Thoracic aorta (tissue), 2 donors: ENCODE results near the gene NLRP3. TPM values are rescaled to one million over a fixed set of nuclear protein-coding genes. Genes with fewer than 3 reads are reported as not detected.
A peak's percentile ranks its signal among the peaks of the same experiment; 100 is the strongest.
"Not testable (repeated sequence)": the region's sequence is repeated elsewhere in the genome, so short reads cannot be mapped to it uniquely, and the experiment has no call there.

Experiments
- ATAC-seq: fragments of 150-250 bp; one replicate; pipeline ENCODE4 v1.8.0; 2017; ENCODE audit warnings: low read depth; ENCODE audit not compliant: insufficient number of reproducible peaks, low FRiP score
- DNase-seq: peaks from one replicate; pipeline ENCODE4 v3.0.0-alpha.2; 2020; ENCODE audit warnings: low spot score
- H3K27ac ChIP-seq, 2 donors: fragments of 200-600 bp; sonication (generic); 1 replicate in 1 of 2; 2 replicates in 1 of 2; pipeline ENCODE4 v1.5.1; 2016; ENCODE audit warnings: mild to moderate bottlenecking in 2 of 2, moderate library complexity in 2 of 2
- H3K27me3 ChIP-seq: fragments of 200-600 bp; sonication (generic); replicated peaks from 2 replicates; pipeline ENCODE4 v1.6.0; 2016; ENCODE audit warnings: mild to moderate bottlenecking; ENCODE audit not compliant: insufficient read depth
- H3K36me3 ChIP-seq: fragments of 200-600 bp; sonication (generic); one replicate; pipeline ENCODE4 v1.5.1; 2016
- H3K4me1 ChIP-seq, 2 donors: fragments of 200-600 bp; sonication (generic); 1 replicate in 1 of 2; 2 replicates in 1 of 2; pipeline versions ENCODE4 v1.5.1 to v1.6.0; 2016; ENCODE audit warnings: low read depth in 2 of 2, mild to moderate bottlenecking in 1 of 2; ENCODE audit not compliant: control insufficient read depth in 1 of 2
- H3K4me3 ChIP-seq: fragments of 200-600 bp; sonication (generic); 2 replicates; pipeline ENCODE4 v1.5.1; 2016; ENCODE audit warnings: mild to moderate bottlenecking
- H3K9me3 ChIP-seq: fragments of 200-600 bp; sonication (generic); 2 replicates; pipeline ENCODE4 v1.5.1; 2016
- CTCF ChIP-seq: fragments of 200-600 bp; sonication (generic); IDR thresholded peaks from one replicate; pipeline ENCODE4 v1.5.1; 2019; ENCODE audit warnings: antibody characterized with exemption
- total RNA-seq, 2 donors: library from RNA; depleted of rRNA; stranded (reverse); fragments of >200 nt; gene quantifications; one replicate each; pipeline versions ENCODE4 v1.1.0 to v1.2.3, GENCODE V29; 2016

Gene NLRP3
- total RNA-seq, 2 donors from 2014 or later = 5.1 to 8.9 TPM

- H3K4me3 ChIP-seq = no peak overlapping the region
- no peaks in the 10 kb centered on the region for H3K9me3 ChIP-seq
- no peaks in the 10 kb centered on the region for H3K27me3 ChIP-seq
- no peaks in the 10 kb centered on the region for H3K4me1 ChIP-seq
- no peak for ATAC-seq
- no peak for DNase-seq
- H3K36me3 ChIP-seq = no peaks in the 10 kb centered on the region
- TF ChIP-seq CTCF = no peak
- H3K27ac ChIP-seq = no peak overlapping the region
Observed at GRCh38 chr1:247475793-247476192, 59.8 kb downstream of the NLRP3 start.

GRCh38 chr1:247476328-247477058 lies 60.5 kb downstream of the NLRP3 start:
- H3K36me3 ChIP-seq, DNase-seq, ATAC-seq, H3K9me3 ChIP-seq, H3K27ac ChIP-seq, H3K27me3 ChIP-seq, H3K4me1 ChIP-seq, H3K4me3 ChIP-seq: not testable (repeated sequence)

GRCh38 chr1:247482747-247483146 lies 66.8 kb downstream of the NLRP3 start:
- TF ChIP-seq CTCF = no peak

GRCh38 chr1:247487057-247487456 lies 71.1 kb downstream of the NLRP3 start:
- H3K4me3 ChIP-seq = no peak overlapping the region
- no peaks in the 10 kb centered on the region for H3K4me1 ChIP-seq
- no peak overlapping the region for H3K27ac ChIP-seq
- no peak for DNase-seq
- no peak for ATAC-seq
- no peaks in the 10 kb centered on the region for H3K36me3 ChIP-seq
- H3K27me3 ChIP-seq = no peaks in the 10 kb centered on the region
- TF ChIP-seq CTCF = peak; percentile 20
- H3K9me3 ChIP-seq = no peaks in the 10 kb centered on the region

More at GRCh38 chr1:247482747-247483146, 66.8 kb downstream of the NLRP3 start:
- no peaks in the 10 kb centered on the region for H3K27me3 ChIP-seq
- no peaks in the 10 kb centered on the region for H3K4me1 ChIP-seq
- DNase-seq (no peak), ATAC-seq (no peak)
- no peaks in the 10 kb centered on the region for H3K36me3 ChIP-seq
- no peaks in the 10 kb centered on the region for H3K9me3 ChIP-seq
- no peak overlapping the region for H3K4me3 ChIP-seq
- H3K27ac ChIP-seq = no peak overlapping the region

GRCh38 chr1:247491328-247491727 lies 75.4 kb downstream of the NLRP3 start:
- no peaks in the 10 kb centered on the region for H3K9me3 ChIP-seq
- ATAC-seq (no peak), DNase-seq (no peak)
- H3K36me3 ChIP-seq = no peaks in the 10 kb centered on the region
- H3K27me3 ChIP-seq = no peaks in the 10 kb centered on the region
- no peaks in the 10 kb centered on the region for H3K4me1 ChIP-seq
- H3K4me3 ChIP-seq = no peak overlapping the region
- no peak for TF ChIP-seq CTCF
- H3K27ac ChIP-seq = no peak overlapping the region

- TF ChIP-seq CTCF = no peak
- ATAC-seq = no peak
- no peak for DNase-seq
- H3K9me3 ChIP-seq = no peaks in the 10 kb centered on the region
- H3K36me3 ChIP-seq = no peaks in the 10 kb centered on the region
- H3K4me1 ChIP-seq = no peaks in the 10 kb centered on the region
- no peak overlapping the region for H3K4me3 ChIP-seq
- no peaks in the 10 kb centered on the region for H3K27me3 ChIP-seq
- H3K27ac ChIP-seq = no peak overlapping the region
Observed at GRCh38 chr1:247493106-247493505, 77.1 kb downstream of the NLRP3 start.
